ENCODE results near the gene TFAP2B.

The TFAP2B gene

DNA sequence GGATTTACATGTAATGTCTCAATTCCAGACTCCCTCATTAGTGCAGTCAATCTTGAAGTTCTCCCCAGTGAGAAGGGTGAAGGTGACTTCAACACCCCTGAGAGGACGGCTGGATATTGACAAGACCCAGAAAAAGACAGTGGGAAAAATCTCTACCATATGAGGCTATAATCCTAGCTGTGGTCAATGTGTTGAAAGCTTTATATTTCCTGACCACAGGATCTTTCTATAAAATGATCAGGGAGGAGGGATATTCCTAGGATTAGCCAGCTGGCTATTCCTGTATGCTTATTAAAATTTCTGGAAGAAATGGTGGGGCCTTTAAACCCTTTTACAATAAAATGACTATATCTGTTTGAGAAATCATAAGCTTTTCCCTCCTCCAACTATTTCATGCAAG, 43.0 kb downstream of the TFAP2B start:
- no peaks in the 10 kb centered on the region for H3K79me2 ChIP-seq (ENCODE audit: insufficient read depth, low read length)
- H3K27ac ChIP-seq (ENCODE audit: low read depth, low read length), result no peak overlapping the region
- H3K4me3 ChIP-seq (ENCODE audit: insufficient read depth, low read length, poor library complexity, severe bottlenecking), result no peak overlapping the region
- no peaks in the 10 kb centered on the region for H3K27me3 ChIP-seq (ENCODE audit: low read length)
- H4K20me1 ChIP-seq (ENCODE audit: low read depth, low read length), result no peaks in the 10 kb centered on the region
- no peaks in the 10 kb centered on the region for H3K36me3 ChIP-seq (ENCODE audit: low read length)
- H3K9me3 ChIP-seq (ENCODE audit: insufficient read depth, low read length), result no peaks in the 10 kb centered on the region
- no peak overlapping the region for H3K9ac ChIP-seq (ENCODE audit: low read length)
- TF ChIP-seq EZH2phosphoT487 (conservative IDR thresholded peaks at IDR 0.05; ENCODE audit: low read length), result no peak
- no peak overlapping the region for H3K4me2 ChIP-seq (ENCODE audit: low read depth, low read length, poor library complexity, severe bottlenecking)
- H3K9me2 ChIP-seq (replicated peaks; ENCODE audit: insufficient read depth, low read length), result no peaks in the 10 kb centered on the region
- H2AFZ ChIP-seq (ENCODE audit: low read depth, low read length, severe bottlenecking), result no peak overlapping the region
- H3F3A ChIP-seq (ENCODE audit: insufficient read depth), result no peaks in the 10 kb centered on the region

DNA sequence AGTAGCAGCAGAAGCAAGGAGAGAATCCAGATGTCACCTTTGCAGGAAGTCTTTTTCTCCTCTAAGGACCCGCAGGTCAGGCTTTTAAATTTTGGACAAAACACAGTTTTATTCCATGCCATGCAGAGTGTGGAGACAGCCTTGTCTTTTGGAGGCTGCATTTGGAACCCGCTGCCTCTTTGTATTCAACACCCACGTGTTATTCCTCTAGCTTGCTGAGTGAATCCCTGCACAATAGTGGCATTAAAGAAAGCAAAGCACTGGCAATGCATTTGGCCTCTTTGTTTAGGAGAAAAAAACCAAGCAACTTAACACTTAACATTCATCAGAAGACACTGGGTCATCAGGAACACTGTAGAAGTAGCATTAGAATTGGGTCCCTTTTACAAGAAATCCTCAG, 43.5 kb downstream of the TFAP2B start:
- no peaks in the 10 kb centered on the region for H3K9me3 ChIP-seq (ENCODE audit: insufficient read depth, low read length)
- no peaks in the 10 kb centered on the region for H3K36me3 ChIP-seq (ENCODE audit: low read length)
- H3F3A ChIP-seq (ENCODE audit: insufficient read depth), result no peaks in the 10 kb centered on the region
- TF ChIP-seq, protein P1, sequence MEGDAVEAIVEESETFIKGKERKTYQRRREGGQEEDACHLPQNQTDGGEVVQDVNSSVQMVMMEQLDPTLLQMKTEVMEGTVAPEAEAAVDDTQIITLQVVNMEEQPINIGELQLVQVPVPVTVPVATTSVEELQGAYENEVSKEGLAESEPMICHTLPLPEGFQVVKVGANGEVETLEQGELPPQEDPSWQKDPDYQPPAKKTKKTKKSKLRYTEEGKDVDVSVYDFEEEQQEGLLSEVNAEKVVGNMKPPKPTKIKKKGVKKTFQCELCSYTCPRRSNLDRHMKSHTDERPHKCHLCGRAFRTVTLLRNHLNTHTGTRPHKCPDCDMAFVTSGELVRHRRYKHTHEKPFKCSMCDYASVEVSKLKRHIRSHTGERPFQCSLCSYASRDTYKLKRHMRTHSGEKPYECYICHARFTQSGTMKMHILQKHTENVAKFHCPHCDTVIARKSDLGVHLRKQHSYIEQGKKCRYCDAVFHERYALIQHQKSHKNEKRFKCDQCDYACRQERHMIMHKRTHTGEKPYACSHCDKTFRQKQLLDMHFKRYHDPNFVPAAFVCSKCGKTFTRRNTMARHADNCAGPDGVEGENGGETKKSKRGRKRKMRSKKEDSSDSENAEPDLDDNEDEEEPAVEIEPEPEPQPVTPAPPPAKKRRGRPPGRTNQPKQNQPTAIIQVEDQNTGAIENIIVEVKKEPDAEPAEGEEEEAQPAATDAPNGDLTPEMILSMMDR (IDR thresholded peaks at IDR 0.05; ENCODE audit: insufficient read depth, low read length, poor library complexity, severe bottlenecking), result no peak
- TF ChIP-seq EZH2phosphoT487 (conservative IDR thresholded peaks at IDR 0.05; ENCODE audit: low read length), result no peak
- no peaks in the 10 kb centered on the region for H4K20me1 ChIP-seq (ENCODE audit: low read depth, low read length)
- no peak overlapping the region for H3K4me3 ChIP-seq (ENCODE audit: insufficient read depth, low read length, poor library complexity, severe bottlenecking)
- no peaks in the 10 kb centered on the region for H3K9me2 ChIP-seq (replicated peaks; ENCODE audit: insufficient read depth, low read length)
- no peaks in the 10 kb centered on the region for H3K79me2 ChIP-seq (ENCODE audit: insufficient read depth, low read length)
- H2AFZ ChIP-seq (ENCODE audit: low read depth, low read length, severe bottlenecking), result no peak overlapping the region
- H3K27ac ChIP-seq (ENCODE audit: low read depth, low read length), result no peak overlapping the region
- no peak overlapping the region for H3K4me2 ChIP-seq (ENCODE audit: low read depth, low read length, poor library complexity, severe bottlenecking)
- H3K9ac ChIP-seq (ENCODE audit: low read length), result no peak overlapping the region
- no peaks in the 10 kb centered on the region for H3K27me3 ChIP-seq (ENCODE audit: low read length)

DNA sequence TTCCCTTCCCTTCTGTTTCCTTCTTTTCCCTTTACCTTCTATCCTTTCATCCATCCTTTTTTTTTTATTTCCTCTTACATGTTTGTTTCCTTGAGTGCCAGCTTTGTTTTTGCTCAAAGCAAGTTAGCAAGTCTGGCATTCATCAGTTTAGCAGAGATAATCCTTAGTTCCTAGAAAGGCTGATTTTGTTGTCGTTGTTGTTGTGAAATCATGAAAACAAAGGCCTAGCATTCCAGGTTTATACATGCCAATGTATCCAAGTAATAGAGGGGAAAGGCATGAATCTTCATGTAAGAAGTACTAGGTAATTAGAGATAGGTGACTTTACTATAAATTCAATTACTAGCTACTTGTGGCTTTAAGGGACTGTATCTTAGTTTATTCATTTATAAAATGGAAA, 45.9 kb downstream of the TFAP2B start:
- Histone ChIP-seq H3K27ac (ENCODE audit: low read depth, low read length) (no peak overlapping the region), H3K27me3 (ENCODE audit: low read length) (no peaks in the 10 kb centered on the region), H3K36me3 (ENCODE audit: low read length) (no peaks in the 10 kb centered on the region), H3K9me2 (replicated peaks; ENCODE audit: insufficient read depth, low read length) (no peaks in the 10 kb centered on the region), H3K9ac (ENCODE audit: low read length) (no peak overlapping the region), H3K79me2 (ENCODE audit: insufficient read depth, low read length) (no peaks in the 10 kb centered on the region), H3K9me3 (ENCODE audit: insufficient read depth, low read length) (no peaks in the 10 kb centered on the region), H3F3A (ENCODE audit: insufficient read depth) (no peaks in the 10 kb centered on the region), H3K4me2 (ENCODE audit: low read depth, low read length, poor library complexity, severe bottlenecking) (no peak overlapping the region), H3K4me3 (ENCODE audit: insufficient read depth, low read length, poor library complexity, severe bottlenecking) (no peak overlapping the region), H2AFZ (ENCODE audit: low read depth, low read length, severe bottlenecking) (no peak overlapping the region), H4K20me1 (ENCODE audit: low read depth, low read length) (no peaks in the 10 kb centered on the region)
- TF ChIP-seq, protein P1 (IDR thresholded peaks at IDR 0.05; ENCODE audit: insufficient read depth, low read length, poor library complexity, severe bottlenecking), result no peak
- TF ChIP-seq EZH2phosphoT487 (conservative IDR thresholded peaks at IDR 0.05; ENCODE audit: low read length), result no peak

DNA sequence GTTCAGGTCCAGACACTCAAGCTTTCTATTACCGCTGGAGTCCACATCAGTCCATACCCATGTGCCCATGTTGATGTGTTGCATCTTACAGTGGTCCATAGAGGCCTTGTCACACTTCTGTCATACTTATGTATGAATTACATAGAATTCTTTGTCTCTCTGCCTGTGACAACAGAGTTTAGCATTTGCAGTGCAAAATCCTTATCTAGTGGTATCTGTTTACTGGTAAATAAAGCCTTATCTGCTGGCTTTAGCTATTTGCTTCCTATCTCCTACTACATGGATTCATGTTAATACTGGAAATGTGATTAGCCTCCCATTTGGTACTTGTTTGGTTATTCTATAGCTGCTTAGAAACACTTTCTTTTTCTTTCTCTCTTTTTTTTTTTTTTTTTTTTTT, 49.8 kb downstream of the TFAP2B start:
- H3K27me3 ChIP-seq (ENCODE audit: low read length), result no peaks in the 10 kb centered on the region
- H3K9me2 ChIP-seq (replicated peaks; ENCODE audit: insufficient read depth, low read length), result no peaks in the 10 kb centered on the region

More for the DNA sequence above, 49.8 kb downstream of the TFAP2B start:
- Histone ChIP-seq H3K27ac (ENCODE audit: low read depth, low read length) (no peak overlapping the region), H3K9me3 (ENCODE audit: insufficient read depth, low read length) (no peaks in the 10 kb centered on the region), H3F3A (ENCODE audit: insufficient read depth) (no peaks in the 10 kb centered on the region), H3K4me3 (ENCODE audit: insufficient read depth, low read length, poor library complexity, severe bottlenecking) (no peak overlapping the region), H4K20me1 (ENCODE audit: low read depth, low read length) (no peaks in the 10 kb centered on the region), H3K4me2 (ENCODE audit: low read depth, low read length, poor library complexity, severe bottlenecking) (no peak overlapping the region), H2AFZ (ENCODE audit: low read depth, low read length, severe bottlenecking) (no peak overlapping the region), H3K9ac (ENCODE audit: low read length) (no peak overlapping the region), H3K79me2 (ENCODE audit: insufficient read depth, low read length) (no peaks in the 10 kb centered on the region), H3K36me3 (ENCODE audit: low read length) (no peaks in the 10 kb centered on the region)
- TF ChIP-seq, protein P1 (IDR thresholded peaks at IDR 0.05; ENCODE audit: insufficient read depth, low read length, poor library complexity, severe bottlenecking), result no peak
- no peak for TF ChIP-seq EZH2phosphoT487 (conservative IDR thresholded peaks at IDR 0.05; ENCODE audit: low read length)
